Activated CD4-positive, alpha-beta T cell treated with anti-CD3 and anti-CD28 coated beads for 48 hours (primary cell): ENCODE results near the gene SV2B.
"Not testable (repeated sequence)": the region's sequence is repeated elsewhere in the genome, so short reads cannot be mapped to it uniquely, and the experiment has no call there.

Experiments used
- DNase-seq: peaks from one replicate; pipeline ENCODE4 v3.0.0-alpha.2; 2020

SV2B gene

DNA sequence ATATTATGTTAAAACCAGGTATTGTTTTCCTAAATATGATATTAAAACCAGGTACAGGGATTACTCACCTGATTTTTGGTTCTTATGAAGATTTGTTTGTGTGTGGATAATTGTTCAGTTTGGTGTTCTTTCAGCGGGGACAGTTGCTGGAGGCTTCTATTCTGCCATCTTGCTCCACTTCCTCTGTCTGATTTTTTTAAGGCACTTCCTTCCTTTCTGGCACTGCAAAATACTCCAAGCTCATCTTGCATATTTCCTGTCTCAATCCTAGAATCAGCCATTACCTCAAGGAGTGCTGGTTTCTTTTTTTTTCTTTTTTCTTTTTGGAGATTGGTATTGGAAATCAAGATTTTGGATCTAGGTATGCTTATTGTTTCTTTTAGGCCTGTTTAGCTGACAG lies 229.9 kb downstream of the SV2B start:
- no peak for DNase-seq

DNA sequence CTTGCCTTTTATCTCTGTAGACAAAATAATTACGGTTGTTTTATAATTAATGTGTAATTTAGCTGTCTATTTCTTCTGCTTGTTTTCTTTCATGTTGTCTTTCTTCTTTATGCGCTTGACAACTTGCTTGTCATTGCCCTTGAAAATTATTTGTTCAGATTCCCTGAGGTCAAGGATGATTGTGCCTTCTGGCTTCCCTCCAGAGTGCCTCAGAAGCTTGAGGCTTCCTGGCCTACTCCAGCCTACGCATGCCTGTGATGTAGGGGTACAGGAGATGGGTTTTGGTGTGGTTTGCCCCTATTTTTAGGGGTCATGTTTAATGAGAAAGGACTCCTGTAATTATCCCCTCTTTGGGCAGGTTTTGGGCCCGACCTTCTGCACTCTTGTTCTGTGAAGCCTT lies 231.5 kb downstream of the SV2B start:
- DNase-seq = no peak

DNA sequence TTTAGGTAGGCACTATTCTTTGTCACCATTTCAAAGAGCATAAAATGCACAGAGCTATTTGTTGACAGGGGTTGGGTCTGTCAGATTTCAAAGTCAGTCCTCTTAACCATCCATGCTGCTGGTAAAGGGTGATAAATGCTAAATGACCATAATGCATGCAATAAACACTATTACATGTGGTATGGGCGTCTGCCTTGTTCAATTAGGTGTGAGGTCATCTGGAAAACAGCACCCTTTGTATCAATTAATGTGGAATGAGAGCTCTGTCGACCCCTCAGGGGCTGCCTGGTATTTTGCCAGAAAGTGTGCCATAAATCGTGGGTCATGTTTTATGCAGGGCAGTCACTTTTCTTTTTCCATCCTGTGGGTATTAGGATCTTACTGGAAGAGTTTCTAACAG lies 235.6 kb downstream of the SV2B start:
- no peak for DNase-seq

DNA sequence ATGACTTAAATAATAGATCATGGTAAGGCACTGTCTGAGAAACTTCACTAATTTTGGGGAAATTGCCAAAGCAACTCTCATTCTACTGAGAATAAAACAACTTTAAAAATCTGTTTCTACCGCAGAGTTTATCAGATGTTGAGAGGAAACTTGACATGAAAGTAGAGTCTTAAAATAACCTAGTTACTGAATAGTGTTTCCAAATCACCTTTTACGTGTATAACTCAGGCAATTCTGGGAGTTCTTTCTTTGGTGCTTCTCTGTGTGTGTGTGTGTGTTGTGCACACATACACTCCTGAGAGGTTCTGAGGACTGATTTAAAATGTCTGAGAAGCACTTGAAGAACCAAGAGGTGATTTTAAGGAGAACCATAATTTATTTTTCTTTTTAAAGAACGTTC lies 236.6 kb downstream of the SV2B start:
- no peak for DNase-seq

DNA sequence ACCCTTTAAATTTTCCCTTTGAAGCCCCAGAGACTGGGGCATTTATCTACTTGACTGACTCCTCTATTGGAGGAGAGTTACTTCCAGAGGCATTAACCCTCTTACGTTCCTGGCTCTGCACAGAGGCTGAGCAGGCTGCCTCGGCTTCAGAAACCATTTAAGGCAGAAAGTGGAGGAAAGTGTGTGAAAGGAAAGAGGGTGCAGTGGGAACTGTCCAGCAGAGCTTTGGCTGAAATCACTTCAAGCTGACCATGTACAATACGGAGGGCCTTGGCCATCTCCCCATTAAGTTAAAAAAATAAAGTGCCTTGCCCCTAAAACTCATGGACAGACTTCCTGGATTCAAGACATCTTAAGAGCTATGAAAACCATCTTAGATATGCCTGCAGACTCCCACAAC lies 238.7 kb downstream of the SV2B start:
- peak; percentile 18 for DNase-seq

DNA sequence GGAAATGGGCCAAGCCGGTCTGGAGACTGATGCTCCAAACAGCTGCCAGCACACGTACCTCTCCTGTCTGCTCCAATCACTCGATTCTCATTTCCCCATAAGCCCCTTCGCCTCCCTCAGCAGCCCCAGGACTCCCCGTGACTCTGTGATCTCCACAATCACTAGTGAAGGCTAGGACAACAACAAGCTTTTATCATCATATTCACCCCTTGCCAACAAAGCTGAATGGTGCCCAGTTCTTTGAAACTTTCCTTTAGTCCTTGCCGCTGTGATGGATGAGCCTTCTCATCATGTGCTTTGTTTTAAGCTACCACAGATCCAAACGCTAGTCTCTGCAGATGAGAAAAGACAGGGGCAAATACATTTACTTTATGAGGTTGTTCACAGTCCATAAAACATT lies 242.0 kb downstream of the SV2B start:
- no peak for DNase-seq

- DNase-seq = not testable (repeated sequence)
Observed at GRCh38 chr15:91344912-91345311, 244.9 kb downstream of the SV2B start.

DNA sequence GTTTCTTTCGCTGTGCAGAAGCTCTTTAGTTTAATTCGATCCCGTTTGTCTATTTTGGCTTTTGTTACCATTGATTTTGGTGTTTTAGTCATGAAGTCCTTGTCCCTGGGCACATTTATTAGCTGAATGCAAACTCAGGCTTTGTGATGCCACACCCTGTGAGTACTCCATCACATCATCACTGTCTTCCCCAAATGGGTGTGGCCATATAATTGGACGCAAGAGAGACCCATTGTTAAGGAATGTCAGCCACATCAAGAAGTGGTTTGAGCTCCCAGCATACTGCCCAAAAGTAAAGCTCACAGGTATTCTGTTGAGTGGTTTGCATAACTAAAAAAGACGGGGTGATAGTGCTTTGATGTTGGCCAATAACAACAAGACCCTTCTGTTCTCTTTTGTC lies 245.7 kb downstream of the SV2B start:
- DNase-seq = no peak

DNA sequence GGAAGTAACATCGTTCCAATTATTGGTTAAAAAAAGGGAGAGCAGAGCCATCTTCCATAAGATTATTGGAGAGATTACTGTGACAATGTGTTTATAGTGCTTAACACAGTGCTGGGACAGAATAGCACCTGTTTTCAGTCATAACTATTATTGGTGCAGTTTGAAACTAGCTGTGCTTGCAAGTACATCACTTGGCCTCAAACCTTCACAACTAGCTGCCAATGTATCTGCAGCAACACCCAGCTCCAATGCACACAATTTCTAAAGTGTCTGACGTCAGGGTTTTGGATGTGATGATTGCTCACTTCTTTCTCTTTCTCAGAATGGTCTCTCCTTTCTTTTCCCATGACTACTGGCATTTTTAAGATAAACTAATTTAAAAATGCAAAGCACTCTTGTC lies 246.2 kb downstream of the SV2B start:
- DNase-seq = no peak

DNA sequence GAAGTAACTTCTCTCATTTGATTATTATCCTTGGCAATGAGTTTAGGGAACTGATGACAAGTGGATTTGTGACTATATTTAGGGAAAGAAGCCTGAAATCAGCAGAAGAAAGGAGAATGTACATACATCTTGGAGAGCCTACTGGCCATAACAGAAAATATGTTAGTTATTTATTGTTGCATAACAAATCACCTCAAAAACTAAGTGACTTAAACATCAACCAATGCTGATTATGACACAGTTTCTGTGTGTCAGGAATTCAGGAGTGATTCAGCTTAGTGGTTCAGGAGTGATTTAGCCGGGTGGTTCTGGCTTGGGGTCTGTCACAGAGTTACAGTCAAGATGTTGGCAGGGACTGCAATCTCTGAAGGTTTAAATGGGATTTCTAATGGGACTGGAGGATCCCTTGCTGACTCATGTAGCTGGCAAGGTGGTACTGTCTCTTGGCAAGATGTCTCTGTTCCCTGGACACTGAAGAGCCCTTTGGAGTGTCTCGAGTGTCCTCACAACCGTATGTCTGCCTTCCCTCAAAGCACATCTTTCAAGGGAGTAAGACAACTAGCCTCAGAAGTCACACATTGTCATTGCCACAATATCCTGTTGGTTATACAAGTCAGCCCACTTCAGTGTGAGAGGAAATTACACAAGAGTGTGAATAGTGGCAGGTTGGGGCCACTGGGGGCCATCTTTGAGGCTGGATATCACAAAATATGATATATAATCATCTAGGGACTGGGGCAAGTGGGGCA lies 248.9 kb downstream of the SV2B start:
- DNase-seq = no peak
